Measurements from ENCODE around the gene NLGN4X.

The NLGN4X gene

DNA sequence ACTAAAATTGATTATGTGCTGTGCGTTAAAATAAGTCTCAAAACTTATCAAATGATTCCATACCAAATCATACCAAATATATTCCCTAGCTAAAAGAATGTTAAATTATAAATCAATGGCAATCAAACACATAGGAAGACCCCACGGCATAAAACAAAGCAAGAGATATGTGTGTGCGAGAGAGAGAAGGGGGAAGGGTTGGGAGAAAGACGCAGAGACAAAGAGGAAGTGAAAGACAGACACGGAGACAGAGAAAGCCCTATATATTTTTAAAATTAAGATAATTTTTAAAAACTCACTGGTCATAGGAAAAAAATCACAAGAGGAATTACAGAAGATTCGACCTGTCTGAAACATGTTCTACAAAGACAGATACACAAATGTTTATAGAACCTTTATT is 371.4 kb downstream of the NLGN4X start:
- no peak for DNase-seq (ENCODE audit: low spot score)

DNA sequence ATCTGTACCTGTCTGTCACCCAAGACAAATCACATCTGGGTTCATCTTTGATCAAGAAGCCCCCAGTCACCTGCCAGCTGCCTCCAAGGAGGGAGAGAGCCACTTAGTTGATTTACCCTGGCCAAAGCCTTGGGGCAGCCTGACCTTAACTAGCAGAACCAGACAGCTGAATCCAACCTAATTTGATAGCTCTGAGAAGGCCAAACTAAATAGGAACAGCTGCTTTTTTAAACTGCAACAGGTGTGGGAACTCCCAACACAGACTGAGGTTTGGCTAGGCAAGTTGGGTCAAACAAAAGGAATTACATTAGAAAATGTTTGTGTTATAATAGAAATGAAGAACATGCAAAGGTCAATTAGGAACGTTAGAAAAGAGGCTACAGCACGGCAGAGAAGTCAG is 375.7 kb downstream of the NLGN4X start:
- DNase-seq (ENCODE audit: low spot score), result no peak

DNA sequence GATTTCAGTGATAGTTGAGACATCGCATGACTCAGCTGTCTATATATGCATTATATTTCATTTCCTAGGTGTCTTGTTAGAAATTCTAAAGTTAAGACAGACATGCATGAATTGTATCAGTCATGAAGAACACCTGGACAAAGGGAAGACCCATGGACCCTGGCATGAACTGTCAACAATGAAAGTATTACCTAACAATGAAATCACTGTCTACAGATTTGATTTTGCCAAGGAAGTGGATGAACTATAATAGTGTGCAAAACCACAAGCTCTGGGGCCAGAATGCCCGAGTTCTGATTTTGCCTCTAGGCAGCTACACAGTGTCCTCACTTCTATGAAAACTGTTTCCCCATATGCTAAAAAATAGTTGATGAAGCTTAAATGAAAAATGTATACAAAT is 386.1 kb downstream of the NLGN4X start:
- no peak for DNase-seq (ENCODE audit: low spot score)

Data from CD4-positive, alpha-beta T cell treated with Interleukin-6 at 100 ng/mL for 8 hours (primary cell).